DND-41 (cell line): Measurements from ENCODE around the gene AKAP6.

Experiments
- ATAC-seq: fragments of 200-7000 bp; cut with Tn5 transposase; 3 replicates; pipeline ENCODE4 v1.9.1; 2021; ENCODE audit warnings: low read depth; ENCODE audit not compliant: insufficient read depth
- DNase-seq: peaks from one replicate; pipeline ENCODE4 v3.0.0-alpha.2; 2020
- H2AFZ ChIP-seq: 2 replicates; pipeline ENCODE4 v1.6.0; 2012; ENCODE audit warnings: low read depth, low read length
- H3K27ac ChIP-seq: 2 replicates; pipeline ENCODE4 v1.5.1; 2012; ENCODE audit warnings: low read length, inconsistent platforms
- H3K27me3 ChIP-seq: fragments of 200-600 bp; sonication (generic); 2 replicates; pipeline ENCODE4 v1.6.0; 2012; ENCODE audit warnings: low read length, mild to moderate bottlenecking, inconsistent platforms; ENCODE audit not compliant: insufficient read depth, poor library complexity
- H3K36me3 ChIP-seq: 2 replicates; pipeline ENCODE4 v1.5.1; 2012; ENCODE audit warnings: low read length, inconsistent platforms; ENCODE audit not compliant: insufficient read depth
- H3K4me1 ChIP-seq: 2 replicates; pipeline ENCODE4 v1.5.1; 2012; ENCODE audit warnings: mild to moderate bottlenecking, low read length; ENCODE audit not compliant: insufficient read depth
- H3K4me2 ChIP-seq: 2 replicates; pipeline ENCODE4 v1.6.0; 2012; ENCODE audit warnings: mild to moderate bottlenecking, moderate library complexity, low read length, inconsistent platforms; ENCODE audit not compliant: insufficient read depth
- H3K4me3 ChIP-seq, 2 experiments: fragments of 200-600 bp in 1 of 2; shearing (Covaris generic) in 1 of 2; 2 replicates each; pipeline ENCODE4 v1.5.1; 2012 to 2016; ENCODE audit warnings: inconsistent platforms in 2 of 2, low read length in 2 of 2, mild to moderate bottlenecking in 2 of 2, low read depth in 1 of 2, moderate library complexity in 1 of 2
- H3K79me2 ChIP-seq: 2 replicates; pipeline ENCODE4 v1.6.0; 2012; ENCODE audit warnings: low read length, inconsistent platforms; ENCODE audit not compliant: insufficient read depth
- H3K9ac ChIP-seq: 2 replicates; pipeline ENCODE4 v1.6.0; 2012; ENCODE audit warnings: low read depth, mild to moderate bottlenecking, inconsistent platforms, low read length, moderate library complexity
- H3K9me3 ChIP-seq: 2 replicates; pipeline ENCODE4 v1.5.1; 2012; ENCODE audit warnings: low read length, moderate library complexity, mild to moderate bottlenecking, inconsistent platforms; ENCODE audit not compliant: insufficient read depth, severe bottlenecking
- H4K20me1 ChIP-seq: 2 replicates; pipeline ENCODE4 v1.6.0; 2012; ENCODE audit warnings: low read length; ENCODE audit not compliant: insufficient read depth
- EZH2 ChIP-seq: IDR thresholded peaks from 3 replicates; pipeline ENCODE4 v1.6.1; 2012; ENCODE audit warnings: borderline replicate concordance, low read depth, mild to moderate bottlenecking, moderate library complexity, low read length, inconsistent platforms; ENCODE audit not compliant: severe bottlenecking
- TF ChIP-seq, protein P1 (sequence below): IDR thresholded peaks from 2 replicates; pipeline ENCODE4 v1.5.1; 2012; ENCODE audit warnings: borderline replicate concordance, low read length, moderate library complexity, mild to moderate bottlenecking; ENCODE audit not compliant: poor library complexity, severe bottlenecking; ENCODE audit errors: extremely low read depth

The AKAP6 gene

GRCh38 chr14:32552766-32553165, 223.7 kb downstream of the AKAP6 start:
- Histone ChIP-seq H3K36me3 (no peaks in the 10 kb centered on the region), H3K4me1 (no peaks in the 10 kb centered on the region), H3K9ac (no peak overlapping the region), H2AFZ (no peak overlapping the region), H3K27me3 (no peaks in the 10 kb centered on the region), H3K9me3 (no peaks in the 10 kb centered on the region), H3K79me2 (no peaks in the 10 kb centered on the region), H4K20me1 (no peaks in the 10 kb centered on the region), H3K27ac (no peak overlapping the region), H3K4me2 (no peak overlapping the region), H3K4me3 (no peak overlapping the region)
- TF ChIP-seq EZH2: no peak
- TF ChIP-seq, protein P1, sequence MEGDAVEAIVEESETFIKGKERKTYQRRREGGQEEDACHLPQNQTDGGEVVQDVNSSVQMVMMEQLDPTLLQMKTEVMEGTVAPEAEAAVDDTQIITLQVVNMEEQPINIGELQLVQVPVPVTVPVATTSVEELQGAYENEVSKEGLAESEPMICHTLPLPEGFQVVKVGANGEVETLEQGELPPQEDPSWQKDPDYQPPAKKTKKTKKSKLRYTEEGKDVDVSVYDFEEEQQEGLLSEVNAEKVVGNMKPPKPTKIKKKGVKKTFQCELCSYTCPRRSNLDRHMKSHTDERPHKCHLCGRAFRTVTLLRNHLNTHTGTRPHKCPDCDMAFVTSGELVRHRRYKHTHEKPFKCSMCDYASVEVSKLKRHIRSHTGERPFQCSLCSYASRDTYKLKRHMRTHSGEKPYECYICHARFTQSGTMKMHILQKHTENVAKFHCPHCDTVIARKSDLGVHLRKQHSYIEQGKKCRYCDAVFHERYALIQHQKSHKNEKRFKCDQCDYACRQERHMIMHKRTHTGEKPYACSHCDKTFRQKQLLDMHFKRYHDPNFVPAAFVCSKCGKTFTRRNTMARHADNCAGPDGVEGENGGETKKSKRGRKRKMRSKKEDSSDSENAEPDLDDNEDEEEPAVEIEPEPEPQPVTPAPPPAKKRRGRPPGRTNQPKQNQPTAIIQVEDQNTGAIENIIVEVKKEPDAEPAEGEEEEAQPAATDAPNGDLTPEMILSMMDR: no peak
- no peak for ATAC-seq
- DNase-seq: no peak

- H3K36me3 ChIP-seq: no peaks in the 10 kb centered on the region
- H3K79me2 ChIP-seq: no peaks in the 10 kb centered on the region
- no peak overlapping the region for H3K27ac ChIP-seq
- peaks cover 6% of the 10 kb centered on the region for H3K4me1 ChIP-seq
- no peak overlapping the region for H3K9ac ChIP-seq
- H3K27me3 ChIP-seq: peaks cover 2% of the 10 kb centered on the region
- H2AFZ ChIP-seq: no peak overlapping the region
- H4K20me1 ChIP-seq: no peaks in the 10 kb centered on the region
- TF ChIP-seq, protein P1: no peak
- TF ChIP-seq EZH2: no peak
- no peak overlapping the region for H3K4me2 ChIP-seq
- no peak overlapping the region for H3K4me3 ChIP-seq
- no peaks in the 10 kb centered on the region for H3K9me3 ChIP-seq
- ATAC-seq (no peak), DNase-seq (no peak)
Measured at GRCh38 chr14:32559048-32559447, 229.9 kb downstream of the AKAP6 start.

DNA sequence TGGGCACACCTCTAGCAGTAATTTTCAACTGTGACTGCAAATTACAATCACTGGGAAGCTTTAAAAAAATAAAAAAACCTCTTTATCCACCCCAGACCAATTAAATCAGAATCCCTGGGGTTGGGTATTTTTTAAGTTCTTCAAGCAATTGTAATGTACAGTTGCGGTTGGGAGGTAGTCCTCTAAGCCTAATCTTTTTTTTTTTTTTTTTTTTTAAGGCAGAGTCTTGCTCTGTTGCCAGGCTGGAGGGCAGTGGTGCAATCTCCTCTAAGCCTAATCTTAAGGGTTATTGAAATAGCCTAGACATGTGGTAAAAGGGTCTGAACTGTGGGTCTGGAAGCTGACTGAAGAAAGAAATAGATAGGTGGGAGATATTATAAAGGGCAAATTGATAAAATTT, 230.5 kb downstream of the AKAP6 start:
- Histone ChIP-seq H3K27me3 (peaks cover 2% of the 10 kb centered on the region), H3K27ac (no peak overlapping the region), H3K4me3 (no peak overlapping the region), H3K9ac (no peak overlapping the region), H3K4me1 (peaks cover 11% of the 10 kb centered on the region), H3K4me2 (no peak overlapping the region), H4K20me1 (no peaks in the 10 kb centered on the region), H3K79me2 (no peaks in the 10 kb centered on the region), H3K36me3 (no peaks in the 10 kb centered on the region), H2AFZ (no peak overlapping the region), H3K9me3 (no peaks in the 10 kb centered on the region)
- TF ChIP-seq EZH2: no peak
- TF ChIP-seq, protein P1: no peak
- ATAC-seq (no peak), DNase-seq (no peak)
